ENCODE measurements around the gene PLXNA2.

GRCh38 chr1:208275083-208275482 is 30.9 kb upstream of the PLXNA2 start:
- no peak for TF ChIP-seq POLR2AphosphoS5 (IDR thresholded peaks at IDR 0.05; ENCODE audit: low read depth, low read length)
- TF ChIP-seq EZH2phosphoT487 (IDR thresholded peaks at IDR 0.05; ENCODE audit: borderline replicate concordance): no peak
- TF ChIP-seq TCF7L2 (IDR thresholded peaks at IDR 0.05; ENCODE audit: borderline replicate concordance, extremely low read depth, insufficient read depth, insufficient read length): no peak
- no peak for TF ChIP-seq CEBPB (IDR thresholded peaks at IDR 0.05; ENCODE audit: low read depth)
- TF ChIP-seq, protein P1, sequence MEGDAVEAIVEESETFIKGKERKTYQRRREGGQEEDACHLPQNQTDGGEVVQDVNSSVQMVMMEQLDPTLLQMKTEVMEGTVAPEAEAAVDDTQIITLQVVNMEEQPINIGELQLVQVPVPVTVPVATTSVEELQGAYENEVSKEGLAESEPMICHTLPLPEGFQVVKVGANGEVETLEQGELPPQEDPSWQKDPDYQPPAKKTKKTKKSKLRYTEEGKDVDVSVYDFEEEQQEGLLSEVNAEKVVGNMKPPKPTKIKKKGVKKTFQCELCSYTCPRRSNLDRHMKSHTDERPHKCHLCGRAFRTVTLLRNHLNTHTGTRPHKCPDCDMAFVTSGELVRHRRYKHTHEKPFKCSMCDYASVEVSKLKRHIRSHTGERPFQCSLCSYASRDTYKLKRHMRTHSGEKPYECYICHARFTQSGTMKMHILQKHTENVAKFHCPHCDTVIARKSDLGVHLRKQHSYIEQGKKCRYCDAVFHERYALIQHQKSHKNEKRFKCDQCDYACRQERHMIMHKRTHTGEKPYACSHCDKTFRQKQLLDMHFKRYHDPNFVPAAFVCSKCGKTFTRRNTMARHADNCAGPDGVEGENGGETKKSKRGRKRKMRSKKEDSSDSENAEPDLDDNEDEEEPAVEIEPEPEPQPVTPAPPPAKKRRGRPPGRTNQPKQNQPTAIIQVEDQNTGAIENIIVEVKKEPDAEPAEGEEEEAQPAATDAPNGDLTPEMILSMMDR (IDR thresholded peaks at IDR 0.05 in 2 of 3, conservative IDR thresholded peaks at IDR 0.05 in 1 of 3; ENCODE audit: borderline replicate concordance in 1 of 3, insufficient read depth in 1 of 3, low read depth in 2 of 3, low read length in 2 of 3): no peak

Measured in HCT116 (cell line).